Measurements from ENCODE around the gene ANTXR1. TPM values are rescaled to one million over a fixed set of nuclear protein-coding genes. Genes with fewer than 3 reads are reported as not detected.

ANTXR1 gene
- total RNA-seq, 1 donor from 2014 or later = 7.8 TPM

GRCh38 chr2:69067026-69067630 is 54.1 kb downstream of the ANTXR1 start:
- no peak overlapping the region for H3K4me3 ChIP-seq (ENCODE audit: low read depth, low read length)
- DNase-seq (ENCODE audit: low read depth) = no peak
- no peak for TF ChIP-seq CTCF (conservative IDR thresholded peaks at IDR 0.05; ENCODE audit: low read depth, low read length)

GRCh38 chr2:69067866-69068265 is 54.9 kb downstream of the ANTXR1 start:
- DNase-seq (ENCODE audit: low read depth) = no peak
- no peak for TF ChIP-seq CTCF (conservative IDR thresholded peaks at IDR 0.05; ENCODE audit: low read depth, low read length)
- no peak overlapping the region for H3K4me3 ChIP-seq (ENCODE audit: low read depth, low read length)

GRCh38 chr2:69070969-69071368 is 58.0 kb downstream of the ANTXR1 start:
- H3K4me3 ChIP-seq (ENCODE audit: low read depth, low read length) = no peak overlapping the region
- DNase-seq (ENCODE audit: low read depth) = no peak
- TF ChIP-seq CTCF (conservative IDR thresholded peaks at IDR 0.05; ENCODE audit: low read depth, low read length) = no peak

GRCh38 chr2:69073928-69074570 is 61.1 kb downstream of the ANTXR1 start:
- DNase-seq (ENCODE audit: low read depth) = no peak
- no peak for TF ChIP-seq CTCF (conservative IDR thresholded peaks at IDR 0.05; ENCODE audit: low read depth, low read length)
- H3K4me3 ChIP-seq (ENCODE audit: low read depth, low read length) = no peak overlapping the region

GRCh38 chr2:69074918-69075317 is 61.9 kb downstream of the ANTXR1 start:
- H3K4me3 ChIP-seq (ENCODE audit: low read depth, low read length) = no peak overlapping the region
- TF ChIP-seq CTCF (conservative IDR thresholded peaks at IDR 0.05; ENCODE audit: low read depth, low read length) = no peak
- no peak for DNase-seq (ENCODE audit: low read depth)

GRCh38 chr2:69075486-69075885 is 62.5 kb downstream of the ANTXR1 start:
- DNase-seq (ENCODE audit: low read depth) = no peak
- no peak for TF ChIP-seq CTCF (conservative IDR thresholded peaks at IDR 0.05; ENCODE audit: low read depth, low read length)

GRCh38 chr2:69076601-69077000 is 63.6 kb downstream of the ANTXR1 start:
- no peak for TF ChIP-seq CTCF (conservative IDR thresholded peaks at IDR 0.05; ENCODE audit: low read depth, low read length)
- DNase-seq (ENCODE audit: low read depth) = no peak
- H3K4me3 ChIP-seq (ENCODE audit: low read depth, low read length) = no peak overlapping the region

More at GRCh38 chr2:69075486-69075885, 62.5 kb downstream of the ANTXR1 start:
- H3K4me3 ChIP-seq (ENCODE audit: low read depth, low read length) = no peak overlapping the region

All from epithelial cell of proximal tubule (primary cell).